Measurements from ENCODE around the gene ATP6AP2.

- TF ChIP-seq CTCF (IDR thresholded peaks at IDR 0.05): no peak
- no peak for TF ChIP-seq POLR2A (IDR thresholded peaks at IDR 0.05)
These were observed 752 bp upstream of the ATP6AP2 start for GRCh38 chrX:40579900-40580536.

Measured in adrenal gland (tissue), 5 donors.